GM10266 (cell line): Measurements from ENCODE around the gene TSPAN18.

Source experiments
- DNase-seq: peaks from one replicate; pipeline ENCODE4 v3.0.0; 2012; ENCODE audit errors: extremely low spot score
- TF ChIP-seq, protein P1 (sequence below): IDR thresholded peaks from 2 replicates; pipeline ENCODE4 v1.5.1; 2012; ENCODE audit warnings: mild to moderate bottlenecking, low read depth; ENCODE audit not compliant: control insufficient read depth, insufficient read depth; ENCODE audit errors: missing control alignments

TSPAN18 gene

DNA sequence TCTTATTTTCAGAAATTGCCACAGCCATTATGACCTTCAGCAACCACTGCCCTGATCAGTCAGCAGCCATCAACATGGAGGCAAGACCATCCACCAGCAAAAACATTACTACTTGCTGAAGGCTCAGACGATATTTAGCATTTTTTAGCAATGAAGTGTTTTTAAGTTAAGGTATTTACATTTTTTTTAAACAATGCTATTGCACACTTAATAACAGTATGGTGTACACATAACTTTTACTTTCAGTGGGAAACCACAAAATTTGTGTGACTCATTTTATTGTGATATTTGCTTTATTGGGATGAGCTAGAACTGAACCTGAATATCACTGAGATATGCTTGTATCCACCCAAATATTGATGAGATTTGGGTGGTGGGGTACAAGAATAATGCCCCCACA, 110.9 kb downstream of the TSPAN18 start:
- TF ChIP-seq, protein P1, sequence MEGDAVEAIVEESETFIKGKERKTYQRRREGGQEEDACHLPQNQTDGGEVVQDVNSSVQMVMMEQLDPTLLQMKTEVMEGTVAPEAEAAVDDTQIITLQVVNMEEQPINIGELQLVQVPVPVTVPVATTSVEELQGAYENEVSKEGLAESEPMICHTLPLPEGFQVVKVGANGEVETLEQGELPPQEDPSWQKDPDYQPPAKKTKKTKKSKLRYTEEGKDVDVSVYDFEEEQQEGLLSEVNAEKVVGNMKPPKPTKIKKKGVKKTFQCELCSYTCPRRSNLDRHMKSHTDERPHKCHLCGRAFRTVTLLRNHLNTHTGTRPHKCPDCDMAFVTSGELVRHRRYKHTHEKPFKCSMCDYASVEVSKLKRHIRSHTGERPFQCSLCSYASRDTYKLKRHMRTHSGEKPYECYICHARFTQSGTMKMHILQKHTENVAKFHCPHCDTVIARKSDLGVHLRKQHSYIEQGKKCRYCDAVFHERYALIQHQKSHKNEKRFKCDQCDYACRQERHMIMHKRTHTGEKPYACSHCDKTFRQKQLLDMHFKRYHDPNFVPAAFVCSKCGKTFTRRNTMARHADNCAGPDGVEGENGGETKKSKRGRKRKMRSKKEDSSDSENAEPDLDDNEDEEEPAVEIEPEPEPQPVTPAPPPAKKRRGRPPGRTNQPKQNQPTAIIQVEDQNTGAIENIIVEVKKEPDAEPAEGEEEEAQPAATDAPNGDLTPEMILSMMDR, result no peak
- DNase-seq, result no peak

DNA sequence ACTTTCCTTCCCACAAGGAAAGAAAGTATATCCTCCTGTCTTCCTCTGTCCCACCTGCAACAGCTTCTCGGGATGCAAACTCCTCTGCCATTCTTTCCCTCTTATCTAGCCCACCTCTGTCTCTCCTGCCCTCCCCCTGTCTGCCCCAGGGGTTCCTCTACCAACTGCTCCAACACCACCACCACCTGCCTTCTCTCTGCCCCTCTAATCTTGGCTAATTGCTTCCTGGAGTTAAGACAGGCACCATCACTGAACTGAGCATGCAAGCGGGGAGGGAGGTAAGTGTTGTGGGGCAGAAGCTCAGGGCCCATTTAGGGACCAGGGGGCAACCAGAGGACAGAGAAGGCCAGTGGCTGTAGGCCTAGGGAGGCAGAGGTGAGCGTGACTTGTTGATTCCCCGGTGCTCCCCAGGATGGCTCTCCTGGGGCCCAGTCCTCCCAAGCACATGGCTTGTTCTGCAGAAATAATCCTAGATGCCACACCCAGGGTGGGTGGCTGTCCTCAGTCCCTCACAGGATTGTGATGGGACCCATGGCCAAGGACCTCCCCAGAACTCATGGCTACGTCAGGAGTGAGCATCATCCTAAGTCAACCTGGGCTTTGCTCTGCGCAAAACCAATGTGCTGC, 112.8 kb downstream of the TSPAN18 start:
- DNase-seq, result no peak
- TF ChIP-seq, protein P1, result no peak

DNA sequence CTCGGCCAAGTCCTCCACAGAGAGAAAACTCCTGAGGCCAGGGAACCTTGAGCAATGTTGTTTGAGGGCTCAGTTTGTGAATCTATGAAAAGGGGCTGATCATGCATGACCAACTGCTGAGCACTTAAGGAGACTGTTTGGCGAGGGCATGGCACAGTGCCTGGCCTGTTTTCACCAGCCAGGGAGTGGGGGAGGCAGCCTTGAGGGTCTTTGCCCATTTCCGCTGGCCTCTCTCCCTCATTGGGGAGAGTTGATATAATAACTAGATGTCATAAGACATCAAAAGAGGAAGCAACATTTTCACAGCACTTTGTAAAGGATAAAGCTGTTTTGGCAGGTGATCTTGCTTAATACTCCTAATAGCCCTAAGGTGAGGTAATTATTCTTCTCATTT, 113.3 kb downstream of the TSPAN18 start:
- no peak for DNase-seq
- TF ChIP-seq, protein P1, result no peak

DNA sequence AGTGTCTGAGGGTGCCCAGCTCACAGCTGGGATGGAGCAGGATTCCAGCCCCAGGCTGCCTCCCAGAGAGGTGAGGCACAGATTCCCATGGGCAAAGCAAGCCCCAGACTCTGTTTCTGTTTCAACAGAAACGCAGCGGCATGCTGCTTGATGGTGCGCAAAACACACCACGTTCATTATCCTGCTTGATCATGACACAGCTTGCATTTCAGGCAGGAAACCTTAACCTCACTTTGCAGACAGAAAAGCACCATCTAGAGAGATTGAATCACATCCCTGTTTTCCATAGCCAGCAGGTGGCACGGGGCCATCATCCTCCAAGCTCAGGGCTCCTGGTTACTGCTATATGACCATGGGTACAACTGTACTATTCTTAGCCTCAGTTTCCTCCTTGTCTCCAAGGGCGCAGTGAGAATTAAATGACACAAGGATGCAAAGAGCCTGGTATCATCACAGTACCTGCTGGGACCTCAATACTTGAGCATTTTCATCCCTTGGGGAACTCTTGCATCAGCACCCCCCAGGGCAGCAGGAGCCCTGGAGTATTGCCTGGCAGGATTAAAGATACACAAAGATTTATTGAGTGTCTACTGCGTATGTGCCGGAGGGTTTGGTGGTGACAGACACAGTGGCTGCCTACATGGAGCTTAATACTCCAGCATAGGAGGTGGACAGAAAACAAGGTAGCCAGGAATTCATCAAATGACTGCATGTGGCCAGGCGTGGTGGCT, 113.9 kb downstream of the TSPAN18 start:
- no peak for DNase-seq
- TF ChIP-seq, protein P1, result no peak

DNA sequence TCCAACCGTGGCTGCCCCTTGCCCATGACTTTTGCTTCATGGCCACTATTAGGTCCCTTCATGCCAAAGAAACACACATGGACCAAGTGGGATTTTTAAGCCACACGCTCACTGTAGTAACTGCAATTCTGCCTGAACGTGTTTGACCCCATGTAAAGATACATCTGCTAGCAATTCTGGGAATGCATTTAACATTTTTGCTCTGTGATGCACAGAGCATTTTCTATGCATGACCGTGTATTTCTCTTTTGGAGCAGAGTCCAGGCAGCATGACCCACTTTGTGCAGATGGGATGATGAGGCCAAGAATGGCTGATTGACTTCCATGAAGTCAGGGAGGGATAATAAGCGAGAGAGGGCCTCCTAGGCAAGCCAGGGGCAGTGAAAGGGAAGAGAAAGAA, 115.5 kb downstream of the TSPAN18 start:
- DNase-seq, result no peak
- TF ChIP-seq, protein P1, result no peak

DNA sequence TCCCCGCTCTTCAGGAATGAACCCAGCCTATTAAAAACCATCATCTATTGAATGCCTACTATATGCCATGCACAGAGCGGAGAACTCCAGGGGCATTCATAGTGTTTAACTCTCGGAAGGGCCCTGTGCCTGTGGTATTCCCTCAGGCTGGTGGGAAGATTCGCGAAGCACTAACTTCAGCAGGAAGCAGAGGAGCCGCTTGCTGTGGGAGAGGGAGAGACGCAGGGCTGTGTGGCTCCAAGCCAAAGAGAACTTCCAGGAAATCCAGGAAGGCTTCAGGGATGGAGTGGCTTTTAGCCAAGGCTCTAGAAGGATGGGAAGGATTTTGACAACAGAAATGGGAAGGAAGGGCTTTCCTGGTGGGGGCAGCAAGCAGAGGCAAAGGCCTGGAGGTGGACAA, 120.1 kb downstream of the TSPAN18 start:
- TF ChIP-seq, protein P1, result no peak
- no peak for DNase-seq

DNA sequence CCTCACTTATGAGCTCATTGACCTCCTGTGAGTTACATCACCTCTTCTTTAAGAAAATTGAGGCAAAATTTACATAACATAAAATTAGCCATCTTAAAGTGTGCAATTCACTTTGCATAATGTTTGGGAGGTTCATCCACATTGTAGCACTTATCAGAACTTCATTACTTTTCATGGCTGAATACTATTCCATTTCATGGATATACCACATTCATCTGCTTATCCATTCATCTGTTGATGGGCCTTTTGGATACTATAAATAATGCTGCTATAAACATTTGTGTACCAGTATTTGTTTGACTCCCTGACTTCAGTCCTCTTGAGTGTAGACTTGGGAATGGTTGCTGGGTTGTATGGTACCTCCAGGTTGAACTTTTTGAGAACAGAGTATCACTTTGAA, 120.6 kb downstream of the TSPAN18 start:
- no peak for DNase-seq
- TF ChIP-seq, protein P1, result no peak
